ENCODE measurements around the gene CUEDC1.

CUEDC1 gene

DNA sequence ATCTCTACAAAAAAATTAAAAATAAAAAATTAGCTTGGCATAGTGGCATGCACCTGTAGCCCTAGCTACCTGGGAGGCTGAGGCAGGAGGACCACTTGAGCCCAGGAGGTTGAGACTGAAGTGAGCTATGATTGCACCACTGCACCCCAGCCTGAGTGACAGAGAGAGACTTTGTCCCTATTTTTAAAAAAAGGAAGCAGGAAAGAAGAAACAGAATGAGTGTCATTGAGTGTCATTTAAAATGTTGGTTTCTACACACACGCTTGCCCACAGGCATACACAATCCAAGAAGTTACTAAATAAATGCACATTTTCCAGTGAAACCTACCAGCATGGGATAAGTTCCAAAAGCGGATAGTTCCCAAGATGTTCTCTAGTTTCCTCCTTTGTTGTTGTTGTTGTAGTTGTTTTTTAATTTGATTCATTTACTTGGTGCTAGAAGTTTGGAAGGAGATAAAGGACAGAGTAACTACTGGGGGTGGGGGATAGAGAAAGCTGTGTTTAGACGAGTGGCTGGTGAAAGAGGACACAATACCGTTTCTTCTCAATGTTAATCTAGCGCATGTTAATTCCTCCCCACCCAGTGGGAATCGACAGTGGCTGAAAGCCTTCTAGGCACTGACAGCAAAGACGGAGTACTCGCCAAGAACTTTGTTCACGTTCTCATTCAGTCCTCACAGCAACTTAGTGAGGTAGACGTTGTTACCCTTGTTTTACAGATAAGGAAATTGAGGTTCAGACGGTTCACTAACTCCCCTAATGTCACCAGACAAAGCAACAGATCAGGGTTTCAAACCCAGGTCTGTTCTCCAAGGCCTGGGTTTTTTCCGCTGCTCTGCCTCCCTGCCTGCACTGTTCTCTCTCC is 122.7 kb downstream of the CUEDC1 start:
- no peak for DNase-seq

GRCh38 chr17:57830880-57831279 is 124.3 kb downstream of the CUEDC1 start:
- DNase-seq, result no peak

GRCh38 chr17:57823469-57824401 is 131.5 kb downstream of the CUEDC1 start:
- no peak for DNase-seq

GRCh38 chr17:57819867-57820266 is 135.3 kb downstream of the CUEDC1 start:
- DNase-seq, result no peak

GRCh38 chr17:57819285-57819684 is 135.9 kb downstream of the CUEDC1 start:
- no peak for DNase-seq

GRCh38 chr17:57818066-57818465 is 137.1 kb downstream of the CUEDC1 start:
- no peak for DNase-seq

DNA sequence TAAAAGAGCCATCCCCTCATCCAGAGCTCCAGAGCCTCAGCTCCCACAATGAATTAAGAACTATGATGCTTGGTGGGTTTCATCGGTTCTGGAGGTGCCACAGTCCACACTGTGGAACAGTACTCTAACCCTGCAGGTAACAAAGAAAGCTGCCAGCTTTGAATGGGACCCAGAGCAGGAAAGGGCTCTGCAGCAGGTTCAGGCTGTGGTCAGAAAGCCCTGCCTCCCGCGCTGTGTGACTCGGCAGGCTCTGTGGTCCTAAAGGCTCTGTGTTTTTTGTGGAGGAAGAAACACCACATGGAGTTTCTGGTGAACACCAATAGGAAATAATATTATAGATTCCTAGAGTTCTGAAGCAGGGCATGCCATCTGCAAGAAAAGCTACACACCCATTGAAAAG is 137.9 kb downstream of the CUEDC1 start:
- no peak for DNase-seq

DNA sequence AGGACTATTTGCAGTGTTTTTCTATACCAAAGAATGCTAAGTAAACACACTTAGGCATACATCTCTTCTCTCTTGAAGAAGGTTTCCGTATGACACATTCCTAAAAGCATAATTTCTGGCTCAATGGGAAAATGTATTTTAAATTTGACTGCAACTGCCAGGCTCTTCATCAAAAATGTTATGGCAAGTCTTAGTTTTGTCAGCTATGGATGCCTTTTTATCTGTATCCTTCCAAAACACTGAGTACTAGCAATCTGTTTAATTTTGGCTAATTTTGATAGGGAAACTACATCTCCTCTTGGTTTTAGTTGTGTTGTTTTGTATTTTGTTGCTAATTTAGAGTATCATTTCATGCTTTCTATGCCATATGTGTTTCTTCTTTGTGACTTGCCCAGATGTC is 140.8 kb downstream of the CUEDC1 start:
- no peak for DNase-seq

DNA sequence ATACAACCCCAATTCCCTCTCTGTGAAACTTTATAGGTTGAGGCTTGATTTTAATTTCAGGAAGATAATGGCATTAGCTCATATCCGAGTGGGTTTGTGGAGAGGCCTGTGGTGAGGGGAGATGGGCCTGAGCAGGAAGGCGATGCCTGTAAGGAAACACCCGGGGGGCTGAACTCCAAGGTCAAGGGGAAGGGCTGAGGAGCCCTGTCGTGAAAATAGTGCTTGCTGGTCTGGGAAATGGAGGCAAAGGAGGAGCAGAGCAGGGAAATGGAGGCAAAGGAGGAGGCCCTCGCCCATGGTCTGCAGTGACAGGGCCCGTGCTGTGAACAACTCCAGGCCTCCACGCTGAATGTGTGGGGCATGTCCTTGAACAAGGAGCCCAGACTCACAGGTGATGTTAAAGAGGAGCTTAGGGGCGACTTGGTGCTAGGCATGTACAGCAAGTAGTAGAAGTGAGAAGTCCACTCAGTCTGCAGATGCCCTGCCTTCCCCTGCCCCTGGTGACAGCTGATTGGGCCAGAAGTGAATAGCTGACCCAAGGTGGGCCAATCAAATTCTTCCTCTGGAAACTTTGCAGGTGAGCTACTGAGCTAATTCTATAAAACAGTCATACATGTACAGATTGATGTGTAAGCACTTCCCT is 143.5 kb downstream of the CUEDC1 start:
- DNase-seq, result no peak

Measured in activated CD8-positive, alpha-beta memory T cell treated with anti-CD3 and anti-CD28 coated beads for 24 hours (primary cell).